ENCODE data around the gene AQP10. TPM values are rescaled to one million over a fixed set of nuclear protein-coding genes. Genes with fewer than 3 reads are reported as not detected.

Gene AQP10
- total RNA-seq, 4 donors from 2014 or later, result not detected

- Histone ChIP-seq H3K9me3 (peaks cover 0 to 1% (median 0%) of the 10 kb centered on the region in 3 donors), H3K27ac (no peak overlapping the region), H3K4me3 (no peak overlapping the region), H3K4me1 (no peaks in the 10 kb centered on the region), H3K36me3 (no peaks in the 10 kb centered on the region), H3K27me3 (no peaks in the 10 kb centered on the region)
- DNase-seq, result no peak
- TF ChIP-seq CTCF (IDR thresholded peaks at IDR 0.05), result no peak
- TF ChIP-seq POLR2A (IDR thresholded peaks at IDR 0.05), result no peak
- intact Hi-C loops (cut with DNase I), result no loop called here
- 66 to 70% methylated on average over 3 of the region's 3 CpGs for WGBS, 2 donors
These were observed 32.2 kb upstream of the AQP10 start for GRCh38 chr1:154288661-154289060.

- TF ChIP-seq CTCF (IDR thresholded peaks at IDR 0.05) (no peak), POLR2A (IDR thresholded peaks at IDR 0.05) (no peak)
- Histone ChIP-seq H3K4me3 (no peak overlapping the region), H3K4me1 (no peaks in the 10 kb centered on the region), H3K9me3 (peaks cover 0 to 23% (median 15%) of the 10 kb centered on the region in 3 donors), H3K36me3 (no peaks in the 10 kb centered on the region), H3K27me3 (no peaks in the 10 kb centered on the region), H3K27ac (no peak overlapping the region)
- 79 to 100% methylated on average over 1 of the region's 1 CpG for WGBS, 2 donors
- intact Hi-C loops (cut with DNase I), result no loop called here
- no peak for DNase-seq
These were observed 30.0 kb upstream of the AQP10 start for GRCh38 chr1:154290921-154291320.

- no peak for DNase-seq
- intact Hi-C loops (cut with DNase I), result no loop called here
- Histone ChIP-seq H3K4me1 (no peaks in the 10 kb centered on the region), H3K36me3 (no peaks in the 10 kb centered on the region), H3K4me3 (no peak overlapping the region), H3K9me3 (peaks cover 0 to 38% (median 20%) of the 10 kb centered on the region in 3 donors), H3K27ac (no peak overlapping the region), H3K27me3 (no peaks in the 10 kb centered on the region)
- WGBS, 2 donors, result 69 to 73% methylated on average over 8 of the region's 8 CpGs
- TF ChIP-seq CTCF (IDR thresholded peaks at IDR 0.05) (no peak), POLR2A (IDR thresholded peaks at IDR 0.05) (no peak)
These were observed 25.3 kb upstream of the AQP10 start for GRCh38 chr1:154295408-154296235.

GRCh38 chr1:154301582-154301981, 19.3 kb upstream of the AQP10 start:
- no peak overlapping the region for H3K27ac ChIP-seq
- H3K36me3 ChIP-seq, result no peaks in the 10 kb centered on the region
- no peaks in the 10 kb centered on the region for H3K4me1 ChIP-seq
- H3K27me3 ChIP-seq, result no peaks in the 10 kb centered on the region
- H3K9me3 ChIP-seq, result peaks cover 0 to 9% (median 0%) of the 10 kb centered on the region in 3 donors
- intact Hi-C loops (cut with DNase I), result no loop called here
- no peak for TF ChIP-seq CTCF (IDR thresholded peaks at IDR 0.05)
- no peak for TF ChIP-seq POLR2A (IDR thresholded peaks at IDR 0.05)
- DNase-seq, result no peak
- no peak overlapping the region for H3K4me3 ChIP-seq
- 75 to 81% methylated on average over 1 of the region's 1 CpG for WGBS, 2 donors

GRCh38 chr1:154304664-154305337, 16.1 kb upstream of the AQP10 start:
- H3K4me3 ChIP-seq, result no peak overlapping the region
- intact Hi-C loops (cut with DNase I), result no loop called here
- TF ChIP-seq POLR2A (IDR thresholded peaks at IDR 0.05), result no peak
- no peak for TF ChIP-seq CTCF (IDR thresholded peaks at IDR 0.05)
- H3K27ac ChIP-seq, result no peak overlapping the region
- H3K4me1 ChIP-seq, result no peaks in the 10 kb centered on the region
- no peaks in the 10 kb centered on the region for H3K27me3 ChIP-seq
- H3K36me3 ChIP-seq, result no peaks in the 10 kb centered on the region
- no peak for DNase-seq
- H3K9me3 ChIP-seq, result no peaks in the 10 kb centered on the region
- WGBS, 2 donors, result 52 to 62% methylated on average over 7 to 9 of the region's 9 CpGs
